ENCODE results near the gene CEACAM19.

Gene CEACAM19

GRCh38 chr19:44725251-44725650 is 54.0 kb downstream of the CEACAM19 start:
- Histone ChIP-seq H3K4me2 (ENCODE audit: low read depth, low read length, poor library complexity, severe bottlenecking) (no peak overlapping the region), H4K20me1 (ENCODE audit: insufficient read depth, low read length, poor library complexity, severe bottlenecking) (no peaks in the 10 kb centered on the region), H3K36me3 (ENCODE audit: insufficient read depth, low read length) (no peaks in the 10 kb centered on the region), H3K9ac (ENCODE audit: low read depth, low read length, poor library complexity, severe bottlenecking) (no peak overlapping the region), H3K9me3 (ENCODE audit: insufficient read depth, low read depth, low read length) (no peaks in the 10 kb centered on the region), H3K9me2 (replicated peaks; ENCODE audit: low read depth, low read length) (no peaks in the 10 kb centered on the region), H2AFZ (ENCODE audit: low read length) (no peak overlapping the region), H3K4me1 (ENCODE audit: insufficient read depth, low read length, poor library complexity, severe bottlenecking) (peaks cover 5% of the 10 kb centered on the region), H3K27me3 (ENCODE audit: insufficient read depth, low read length, poor library complexity, severe bottlenecking) (no peaks in the 10 kb centered on the region), H3K4me3 (ENCODE audit: low read length, poor library complexity, severe bottlenecking) (no peak overlapping the region), H3K79me2 (ENCODE audit: insufficient read depth, low read length) (no peaks in the 10 kb centered on the region), H3F3A (ENCODE audit: low read depth) (no peaks in the 10 kb centered on the region)
- TF ChIP-seq CTCF (conservative IDR thresholded peaks at IDR 0.05; ENCODE audit: low read length): no peak
- TF ChIP-seq EZH2phosphoT487 (IDR thresholded peaks at IDR 0.05; ENCODE audit: borderline replicate concordance): no peak

GRCh38 chr19:44725684-44726083 is 54.4 kb downstream of the CEACAM19 start:
- no peaks in the 10 kb centered on the region for H4K20me1 ChIP-seq (ENCODE audit: insufficient read depth, low read length, poor library complexity, severe bottlenecking)
- no peak for TF ChIP-seq EZH2phosphoT487 (IDR thresholded peaks at IDR 0.05; ENCODE audit: borderline replicate concordance)
- TF ChIP-seq CTCF (conservative IDR thresholded peaks at IDR 0.05; ENCODE audit: low read length): no peak

GRCh38 chr19:44726465-44726864 is 55.2 kb downstream of the CEACAM19 start:
- H3K79me2 ChIP-seq (ENCODE audit: insufficient read depth, low read length): no peaks in the 10 kb centered on the region
- H4K20me1 ChIP-seq (ENCODE audit: insufficient read depth, low read length, poor library complexity, severe bottlenecking): no peaks in the 10 kb centered on the region
- no peaks in the 10 kb centered on the region for H3K27me3 ChIP-seq (ENCODE audit: insufficient read depth, low read length, poor library complexity, severe bottlenecking)
- peaks cover 5% of the 10 kb centered on the region for H3K4me1 ChIP-seq (ENCODE audit: insufficient read depth, low read length, poor library complexity, severe bottlenecking)
- no peak overlapping the region for H3K9ac ChIP-seq (ENCODE audit: low read depth, low read length, poor library complexity, severe bottlenecking)
- no peaks in the 10 kb centered on the region for H3K9me2 ChIP-seq (replicated peaks; ENCODE audit: low read depth, low read length)
- no peak overlapping the region for H3K4me2 ChIP-seq (ENCODE audit: low read depth, low read length, poor library complexity, severe bottlenecking)
- H3K4me3 ChIP-seq (ENCODE audit: low read length, poor library complexity, severe bottlenecking): no peak overlapping the region
- no peaks in the 10 kb centered on the region for H3K9me3 ChIP-seq (ENCODE audit: insufficient read depth, low read depth, low read length)
- H2AFZ ChIP-seq (ENCODE audit: low read length): no peak overlapping the region
- H3F3A ChIP-seq (ENCODE audit: low read depth): no peaks in the 10 kb centered on the region
- H3K36me3 ChIP-seq (ENCODE audit: insufficient read depth, low read length): no peaks in the 10 kb centered on the region
- TF ChIP-seq EZH2phosphoT487 (IDR thresholded peaks at IDR 0.05; ENCODE audit: borderline replicate concordance) (no peak), CTCF (conservative IDR thresholded peaks at IDR 0.05; ENCODE audit: low read length) (no peak)

More at GRCh38 chr19:44725684-44726083, 54.4 kb downstream of the CEACAM19 start:
- Histone ChIP-seq H3K36me3 (ENCODE audit: insufficient read depth, low read length) (no peaks in the 10 kb centered on the region), H3K9me2 (replicated peaks; ENCODE audit: low read depth, low read length) (no peaks in the 10 kb centered on the region), H2AFZ (ENCODE audit: low read length) (no peak overlapping the region), H3K27me3 (ENCODE audit: insufficient read depth, low read length, poor library complexity, severe bottlenecking) (no peaks in the 10 kb centered on the region), H3K4me2 (ENCODE audit: low read depth, low read length, poor library complexity, severe bottlenecking) (no peak overlapping the region), H3K79me2 (ENCODE audit: insufficient read depth, low read length) (no peaks in the 10 kb centered on the region), H3K4me1 (ENCODE audit: insufficient read depth, low read length, poor library complexity, severe bottlenecking) (peaks cover 5% of the 10 kb centered on the region), H3K4me3 (ENCODE audit: low read length, poor library complexity, severe bottlenecking) (no peak overlapping the region), H3F3A (ENCODE audit: low read depth) (no peaks in the 10 kb centered on the region), H3K9ac (ENCODE audit: low read depth, low read length, poor library complexity, severe bottlenecking) (no peak overlapping the region), H3K9me3 (ENCODE audit: insufficient read depth, low read depth, low read length) (no peaks in the 10 kb centered on the region)

All from Loucy (cell line).